DMS114 treated with DMSO at 0.1 percent for 48 hours (cell line): ENCODE measurements around the gene DOK5.

ENCODE experiments used
- DNase-seq: peaks from one replicate; lab custom pipeline; 2025; ENCODE audit not compliant: unreplicated experiment; lab: John Stamatoyannopoulos, UW

The DOK5 gene

GRCh38 chr20:54606380-54606779, 131.0 kb downstream of the DOK5 start:
- DNase-seq, result no peak

GRCh38 chr20:54608039-54608745, 132.8 kb downstream of the DOK5 start:
- no peak for DNase-seq

GRCh38 chr20:54608943-54609342, 133.6 kb downstream of the DOK5 start:
- no peak for DNase-seq

- DNase-seq, result no peak
Observed at GRCh38 chr20:54611708-54612412, 136.5 kb downstream of the DOK5 start.

- DNase-seq, result no peak
Observed at GRCh38 chr20:54618412-54618811, 143.0 kb downstream of the DOK5 start.

GRCh38 chr20:54619181-54619580, 143.8 kb downstream of the DOK5 start:
- no peak for DNase-seq

GRCh38 chr20:54619682-54620081, 144.3 kb downstream of the DOK5 start:
- DNase-seq, result no peak

- DNase-seq, result no peak
Observed at GRCh38 chr20:54620611-54621010, 145.2 kb downstream of the DOK5 start.

GRCh38 chr20:54622333-54623295, 147.2 kb downstream of the DOK5 start:
- no peak for DNase-seq

GRCh38 chr20:54623991-54624569, 148.7 kb downstream of the DOK5 start:
- DNase-seq, result no peak

- DNase-seq, result no peak
Observed at GRCh38 chr20:54624706-54625390, 149.5 kb downstream of the DOK5 start.

GRCh38 chr20:54625497-54625896, 150.1 kb downstream of the DOK5 start:
- no peak for DNase-seq

GRCh38 chr20:54626126-54626525, 150.7 kb downstream of the DOK5 start:
- DNase-seq, result no peak

- no peak for DNase-seq
Observed at GRCh38 chr20:54629632-54630031, 154.2 kb downstream of the DOK5 start.

GRCh38 chr20:54630582-54630981, 155.2 kb downstream of the DOK5 start:
- no peak for DNase-seq

GRCh38 chr20:54631059-54631458, 155.7 kb downstream of the DOK5 start:
- no peak for DNase-seq

- DNase-seq, result no peak
Observed at GRCh38 chr20:54633374-54634355, 158.3 kb downstream of the DOK5 start.

- no peak for DNase-seq
Observed at GRCh38 chr20:54636575-54636974, 161.2 kb downstream of the DOK5 start.

GRCh38 chr20:54639941-54640340, 164.5 kb downstream of the DOK5 start:
- no peak for DNase-seq
